Muscle of leg (tissue), 11 donors: Measurements from ENCODE around the gene KPNA6. TPM values are rescaled to one million over a fixed set of nuclear protein-coding genes. Genes with fewer than 3 reads are reported as not detected.
"Not testable (repeated sequence)": the region's sequence is repeated elsewhere in the genome, so short reads cannot be mapped to it uniquely, and the experiment has no call there.

ENCODE experiments used
- DNase-seq: peaks from one replicate; pipeline ENCODE4 v3.0.0; 2013
- H3K27ac ChIP-seq: one replicate; pipeline ENCODE4 v1.5.1; 2013; ENCODE audit warnings: mild to moderate bottlenecking, low read length, control low read depth
- H3K27me3 ChIP-seq: one replicate; pipeline ENCODE4 v1.6.1; 2013; ENCODE audit warnings: low read length; ENCODE audit not compliant: control insufficient read depth, insufficient read depth
- H3K36me3 ChIP-seq: one replicate; pipeline ENCODE4 v1.6.1; 2013; ENCODE audit warnings: low read length; ENCODE audit not compliant: control insufficient read depth, insufficient read depth
- H3K4me1 ChIP-seq: one replicate; pipeline ENCODE4 v1.6.1; 2013; ENCODE audit warnings: low read length; ENCODE audit not compliant: control insufficient read depth, insufficient read depth
- H3K4me3 ChIP-seq: one replicate; pipeline ENCODE4 v1.5.1; 2013; ENCODE audit warnings: low read length, control low read depth
- H3K9me3 ChIP-seq: replicated peaks from 2 replicates; pipeline ENCODE4 v1.6.1; 2013; ENCODE audit warnings: low read depth, low read length; ENCODE audit not compliant: control insufficient read depth
- WGBS: methylation state at CpG from one replicate; pipeline ENCODE4 v1.1.5; 2013; ENCODE audit warnings: missing lambda C conversion rate; ENCODE audit not compliant: insufficient coverage; 5-methylcytosine and 5-hydroxymethylcytosine counted together
- polyA plus RNA-seq, 8 donors: library from polyadenylated mRNA; unstranded; fragments of 120-200 nt; gene quantifications; one replicate each; pipeline versions ENCODE4 v1.2.1 to v1.2.3, GENCODE V29; 2013; ENCODE audit warnings: inconsistent platforms in 1 of 8, low replicate concordance in 1 of 8; ENCODE audit not compliant: insufficient read length in 8 of 8, insufficient read depth in 1 of 8
- total RNA-seq: library from RNA; stranded (reverse); fragments of 120-200 nt; gene quantifications from one replicate; pipeline ENCODE4 v1.2.4, GENCODE V29; 2013

Gene KPNA6
- total and polyA plus RNA-seq, 9 donors, result 19.7 to 28.3 (median 23.9) TPM

DNA sequence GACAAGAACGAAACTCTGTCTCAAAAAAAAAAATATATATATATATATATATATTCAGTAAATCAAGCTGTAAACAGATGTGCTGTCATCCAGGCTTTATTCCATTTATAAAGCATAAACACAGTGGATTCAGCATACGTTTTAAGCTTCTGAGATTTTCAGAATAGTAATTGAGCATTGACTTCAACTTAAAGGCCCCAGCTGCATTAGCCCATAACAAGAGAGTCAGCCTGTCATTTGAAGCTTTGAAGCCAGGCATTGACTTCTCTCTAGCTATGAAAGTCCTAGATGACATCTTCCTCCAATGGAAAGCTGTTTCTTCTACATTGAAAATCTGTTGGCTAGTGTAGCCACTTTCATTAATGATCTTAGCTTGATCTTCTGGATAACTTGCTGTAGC, 6.6 kb downstream of the KPNA6 start:
- WGBS, result 60% methylated on average over 1 of the region's 2 CpGs
- Histone ChIP-seq H3K27me3 (no peaks in the 10 kb centered on the region), H3K4me3 (no peak overlapping the region), H3K4me1 (peaks cover 4% of the 10 kb centered on the region), H3K36me3 (peaks cover 3% of the 10 kb centered on the region), H3K27ac (no peak overlapping the region), H3K9me3 (no peaks in the 10 kb centered on the region)
- no peak for DNase-seq

DNA sequence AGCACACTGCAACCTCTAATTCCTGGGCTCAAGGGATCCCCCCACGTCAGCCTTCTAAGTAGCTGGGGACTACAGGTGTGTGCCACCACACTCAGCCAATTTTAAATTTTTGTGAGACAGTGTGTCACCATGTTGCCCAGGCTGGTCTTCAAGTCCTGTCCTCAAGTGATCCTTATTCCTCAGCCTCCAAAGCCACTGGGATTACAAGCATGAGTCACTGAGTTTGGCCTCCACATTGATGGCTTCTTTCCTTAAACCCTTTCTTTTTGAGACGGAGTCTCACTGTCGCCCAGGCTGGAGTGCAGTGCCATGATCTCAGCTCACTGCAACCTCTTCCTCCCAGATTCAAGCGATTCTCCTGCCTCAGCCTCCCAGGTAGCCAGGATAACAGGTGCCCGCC, 7.6 kb downstream of the KPNA6 start:
- Histone ChIP-seq H3K36me3 (peaks cover 2% of the 10 kb centered on the region), H3K4me1 (no peaks in the 10 kb centered on the region), H3K27ac (no peak overlapping the region), H3K9me3 (no peaks in the 10 kb centered on the region), H3K27me3 (no peaks in the 10 kb centered on the region), H3K4me3 (no peak overlapping the region)
- 65% methylated on average over 2 of the region's 5 CpGs for WGBS
- no peak for DNase-seq

DNA sequence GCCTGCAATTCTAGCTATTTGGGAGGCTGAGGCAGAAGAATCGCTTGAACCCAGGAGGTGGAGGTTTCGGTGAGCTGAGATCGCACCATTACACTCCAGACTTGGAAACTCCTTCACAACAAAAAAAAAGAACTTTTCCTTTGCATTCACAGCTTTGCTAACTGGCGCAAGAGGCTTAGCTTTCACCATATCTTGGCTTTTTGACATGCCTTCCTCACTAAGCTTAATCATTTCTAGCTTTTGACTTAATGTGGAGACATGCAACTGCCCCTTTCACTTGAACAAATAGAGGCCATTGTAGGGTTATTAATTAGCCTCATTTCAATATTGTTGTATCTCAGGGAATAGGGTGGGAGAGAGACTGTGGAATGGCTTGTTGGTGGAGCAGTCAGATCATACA, 8.7 kb downstream of the KPNA6 start:
- no peaks in the 10 kb centered on the region for H3K4me1 ChIP-seq
- no peaks in the 10 kb centered on the region for H3K36me3 ChIP-seq
- H3K27me3 ChIP-seq, result no peaks in the 10 kb centered on the region
- WGBS, result 100% methylated on average over 1 of the region's 4 CpGs
- H3K4me3 ChIP-seq, result no peak overlapping the region
- no peak for DNase-seq
- no peak overlapping the region for H3K27ac ChIP-seq
- H3K9me3 ChIP-seq, result no peaks in the 10 kb centered on the region

DNA sequence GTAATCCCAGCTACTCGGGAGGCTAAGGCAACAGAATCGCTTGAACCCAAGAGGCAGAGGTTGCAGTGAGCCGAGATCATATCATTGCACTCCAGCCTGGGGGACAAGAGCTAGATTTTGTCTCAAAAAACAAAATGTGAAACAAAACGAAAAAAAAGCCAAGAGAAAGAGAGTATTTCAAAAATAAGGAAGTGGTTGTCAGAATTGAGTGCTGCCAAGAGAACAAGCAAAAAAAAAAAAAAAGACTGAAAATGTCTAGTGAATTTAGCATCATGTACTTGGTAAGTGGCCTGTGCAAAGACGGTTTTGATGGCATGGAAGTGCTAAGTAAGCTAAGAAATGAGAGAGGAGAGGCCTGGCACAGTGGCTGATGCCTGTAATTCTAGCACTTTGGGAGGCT, 14.3 kb downstream of the KPNA6 start:
- 52% methylated on average over 3 of the region's 5 CpGs for WGBS
- no peak overlapping the region for H3K4me3 ChIP-seq
- H3K36me3 ChIP-seq, result no peaks in the 10 kb centered on the region
- no peak overlapping the region for H3K27ac ChIP-seq
- no peak for DNase-seq
- no peaks in the 10 kb centered on the region for H3K4me1 ChIP-seq
- H3K27me3 ChIP-seq, result no peaks in the 10 kb centered on the region
- no peaks in the 10 kb centered on the region for H3K9me3 ChIP-seq

DNA sequence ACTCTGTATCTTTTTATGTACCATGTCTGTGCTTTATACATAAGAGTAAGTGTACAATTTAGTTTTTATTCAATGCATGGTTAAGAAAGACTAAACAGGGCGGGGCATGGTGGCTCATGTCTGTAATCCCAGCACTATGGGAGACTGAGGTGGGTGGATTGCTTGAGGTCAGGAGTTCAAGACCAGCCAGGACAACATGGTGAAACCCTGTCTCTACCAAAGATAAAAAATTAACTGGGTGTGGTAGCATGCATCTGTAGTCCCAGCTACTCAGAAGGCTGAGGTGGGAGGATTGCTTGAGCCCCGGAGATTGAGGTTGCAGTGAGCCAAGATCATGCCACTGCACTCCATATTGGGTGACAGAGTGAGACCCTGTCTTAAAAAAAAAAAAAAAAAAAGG, 15.5 kb downstream of the KPNA6 start:
- not testable (repeated sequence) for H3K4me3 ChIP-seq, H3K9me3 ChIP-seq, H3K36me3 ChIP-seq, H3K4me1 ChIP-seq, H3K27ac ChIP-seq, DNase-seq, H3K27me3 ChIP-seq
- WGBS, result 100% methylated on average over 2 of the region's 2 CpGs

DNA sequence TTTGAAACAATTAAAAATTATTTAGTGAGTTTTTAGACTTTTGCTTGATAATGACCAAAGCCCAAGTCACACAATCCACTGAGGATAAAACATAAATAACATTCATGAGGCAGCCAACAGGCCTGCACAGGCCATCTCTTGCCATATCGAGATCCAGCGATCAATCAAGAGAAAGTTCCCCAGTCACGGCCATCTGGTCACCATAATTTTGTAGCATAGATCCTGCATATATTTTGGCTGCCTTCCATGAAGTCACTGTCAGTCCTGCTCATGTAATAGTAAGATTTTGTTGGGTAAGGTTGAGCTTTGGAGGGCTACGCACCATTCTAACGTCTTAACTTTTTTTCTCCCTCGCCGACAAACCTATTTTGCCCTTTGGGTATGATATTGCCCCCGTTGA, 17.5 kb downstream of the KPNA6 start:
- no peaks in the 10 kb centered on the region for H3K27me3 ChIP-seq
- no peaks in the 10 kb centered on the region for H3K4me1 ChIP-seq
- WGBS, result no CpG with 5 or more reads among the region's 8 CpGs

DNA sequence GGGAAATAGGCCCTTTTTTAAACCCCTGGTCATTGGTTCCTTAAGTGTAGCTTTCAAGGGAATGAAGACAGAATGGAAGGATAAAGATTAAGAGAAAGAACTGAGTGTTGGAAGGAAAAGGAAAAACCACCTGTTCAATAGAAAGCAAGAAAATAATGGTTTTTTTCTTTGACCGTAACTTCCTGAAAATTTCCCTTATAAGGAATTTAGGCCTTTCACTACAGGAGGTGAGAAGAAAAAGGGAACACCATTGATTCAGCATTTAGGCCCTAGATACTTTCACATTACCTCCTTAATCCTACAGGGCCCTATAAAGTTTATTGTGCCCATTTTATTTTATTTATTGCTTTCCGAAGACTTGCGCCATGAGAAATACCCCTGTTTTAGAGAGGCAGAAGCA, 18.9 kb downstream of the KPNA6 start:
- no peaks in the 10 kb centered on the region for H3K27me3 ChIP-seq
- WGBS, result no CpG with 5 or more reads among the region's 3 CpGs
- H3K4me3 ChIP-seq, result no peak overlapping the region
- no peak overlapping the region for H3K27ac ChIP-seq
- H3K4me1 ChIP-seq, result no peaks in the 10 kb centered on the region
- no peaks in the 10 kb centered on the region for H3K36me3 ChIP-seq
- H3K9me3 ChIP-seq, result no peaks in the 10 kb centered on the region
- no peak for DNase-seq

More for the DNA sequence above, 17.5 kb downstream of the KPNA6 start:
- Histone ChIP-seq H3K9me3 (no peaks in the 10 kb centered on the region), H3K36me3 (no peaks in the 10 kb centered on the region), H3K4me3 (no peak overlapping the region), H3K27ac (no peak overlapping the region)
- no peak for DNase-seq

DNA sequence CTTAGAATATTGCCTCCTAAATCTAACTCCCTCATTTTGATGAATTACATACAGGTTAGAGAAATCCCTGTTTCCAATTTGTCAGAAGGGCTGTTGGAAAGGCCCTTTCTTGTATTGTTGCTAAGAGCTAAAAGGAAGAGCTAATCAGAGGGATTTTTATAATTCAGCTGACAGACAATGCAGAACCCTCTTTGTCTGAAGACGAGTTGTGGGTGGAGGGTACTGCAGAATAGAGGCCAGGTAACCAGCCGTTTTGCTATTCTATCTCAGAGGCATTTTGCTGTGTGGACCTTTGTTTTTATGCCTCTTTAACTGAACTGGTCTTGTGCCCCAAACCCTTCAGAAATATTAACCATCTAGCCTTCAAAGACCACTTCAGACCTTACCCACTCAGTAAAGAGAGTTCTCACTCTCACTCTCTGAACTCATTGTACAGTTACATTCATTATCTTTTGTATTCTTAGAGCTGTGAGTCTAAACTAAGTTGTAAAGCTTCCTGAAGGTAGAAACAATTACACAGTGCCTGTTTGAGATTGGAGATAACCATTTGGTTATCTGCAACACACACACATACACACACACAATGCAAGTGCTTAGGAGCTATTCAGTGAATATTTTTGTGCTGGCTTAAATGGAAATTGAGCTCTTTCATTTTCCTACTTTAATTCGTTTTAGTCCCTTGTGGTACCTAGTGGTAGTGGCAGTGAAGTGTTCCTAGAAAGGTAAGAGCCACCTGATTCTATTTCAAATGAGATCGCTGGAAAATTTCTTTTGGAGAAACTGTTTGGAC, 19.7 kb downstream of the KPNA6 start:
- no peaks in the 10 kb centered on the region for H3K9me3 ChIP-seq
- H3K36me3 ChIP-seq, result peaks cover 3% of the 10 kb centered on the region
- no peaks in the 10 kb centered on the region for H3K4me1 ChIP-seq
- H3K4me3 ChIP-seq, result no peak overlapping the region
- WGBS, result no CpG with 5 or more reads among the region's 4 CpGs
- H3K27ac ChIP-seq, result no peak overlapping the region
- DNase-seq, result no peak
- H3K27me3 ChIP-seq, result no peaks in the 10 kb centered on the region

DNA sequence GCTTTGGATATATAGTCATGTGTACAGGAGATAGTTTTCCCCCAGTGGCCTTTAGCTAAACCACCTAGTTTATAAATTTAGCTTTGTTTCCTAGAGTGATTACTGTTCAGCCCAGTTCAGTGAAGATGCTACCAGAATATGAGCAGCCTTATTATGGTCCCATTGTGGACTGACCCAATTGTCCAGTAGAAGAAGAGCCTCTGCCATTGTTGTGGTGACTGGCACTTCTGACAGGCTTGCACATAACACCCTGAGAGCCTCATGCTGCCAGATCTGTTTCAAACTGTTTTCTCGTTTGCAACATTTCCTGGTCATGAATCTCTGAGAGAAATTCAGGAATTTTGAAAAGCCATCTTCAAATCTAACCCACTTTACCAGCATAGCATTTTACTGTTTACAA, 20.6 kb downstream of the KPNA6 start:
- no peak overlapping the region for H3K27ac ChIP-seq
- no peaks in the 10 kb centered on the region for H3K9me3 ChIP-seq
- no peak overlapping the region for H3K4me3 ChIP-seq
- H3K4me1 ChIP-seq, result no peaks in the 10 kb centered on the region
- no peak for DNase-seq
- peaks cover 3% of the 10 kb centered on the region for H3K36me3 ChIP-seq
- no peaks in the 10 kb centered on the region for H3K27me3 ChIP-seq
- WGBS, result no CpG with 5 or more reads among the region's 1 CpG

DNA sequence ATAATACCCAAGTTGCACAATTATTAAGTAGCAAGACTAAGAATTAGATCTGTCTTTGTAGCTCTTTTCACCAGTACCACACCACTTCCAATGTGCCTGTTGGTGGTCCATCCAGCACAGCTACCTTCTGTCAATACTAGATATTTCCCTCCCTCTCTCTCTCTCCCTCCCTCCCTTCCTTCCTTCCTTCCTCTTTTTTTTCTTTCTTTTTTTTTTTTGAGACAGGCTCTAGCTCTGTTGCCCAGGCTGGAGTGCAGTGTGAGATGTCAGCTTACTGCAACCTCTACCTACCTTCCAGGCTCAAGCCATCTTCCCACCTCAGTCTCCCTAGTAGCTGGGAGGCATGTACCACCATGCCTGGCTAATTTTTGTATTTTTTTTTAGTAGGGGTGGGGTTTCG, 21.1 kb downstream of the KPNA6 start:
- WGBS, result no CpG with 5 or more reads among the region's 1 CpG
- H3K4me1 ChIP-seq, result no peaks in the 10 kb centered on the region
- DNase-seq, result no peak
- no peak overlapping the region for H3K27ac ChIP-seq
- no peak overlapping the region for H3K4me3 ChIP-seq
- no peaks in the 10 kb centered on the region for H3K27me3 ChIP-seq
- H3K9me3 ChIP-seq, result no peaks in the 10 kb centered on the region
- peaks cover 3% of the 10 kb centered on the region for H3K36me3 ChIP-seq

DNA sequence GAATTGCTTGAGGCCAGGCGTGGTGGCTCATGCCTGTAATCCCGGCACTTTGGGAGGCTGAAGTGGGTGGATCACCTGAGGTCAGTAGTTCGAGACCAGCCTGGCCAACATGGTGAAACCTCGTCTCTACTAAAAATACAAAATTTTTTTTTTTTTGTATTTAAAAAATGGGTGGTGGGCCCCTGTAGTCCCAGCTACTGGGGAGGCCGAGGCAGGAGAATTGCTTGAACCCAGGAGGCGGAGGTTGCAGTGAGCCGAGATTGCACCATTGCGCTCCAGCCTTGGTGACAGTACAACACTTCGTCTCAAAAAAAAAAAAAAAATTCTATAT, 26.1 kb downstream of the KPNA6 start:
- WGBS, result 80% methylated on average over 1 of the region's 9 CpGs
- H3K4me3 ChIP-seq, H3K27ac ChIP-seq, H3K36me3 ChIP-seq, DNase-seq, H3K9me3 ChIP-seq, H3K27me3 ChIP-seq, H3K4me1 ChIP-seq: not testable (repeated sequence)
